Sigmoid colon (tissue), 3 donors: ENCODE data around the gene CSTF1.

Experiments used
- POLR2A ChIP-seq, 2 donors: fragments of 450-650 bp; IDR thresholded peaks; one replicate each; pipeline ENCODE4 v1.6.1; 2016; ENCODE audit warnings: antibody characterized with exemption in 2 of 2, mild to moderate bottlenecking in 2 of 2, moderate library complexity in 2 of 2
- TF ChIP-seq, protein P1 (sequence below), 4 experiments: fragments of 450-650 bp in 3 of 4; fragments of 200-600 bp in 1 of 4; IDR thresholded peaks; one replicate each; pipeline ENCODE4 v1.5.1; 2016 to 2019; ENCODE audit warnings: antibody characterized with exemption in 4 of 4, mild to moderate bottlenecking in 3 of 4, moderate library complexity in 2 of 4

DNA sequence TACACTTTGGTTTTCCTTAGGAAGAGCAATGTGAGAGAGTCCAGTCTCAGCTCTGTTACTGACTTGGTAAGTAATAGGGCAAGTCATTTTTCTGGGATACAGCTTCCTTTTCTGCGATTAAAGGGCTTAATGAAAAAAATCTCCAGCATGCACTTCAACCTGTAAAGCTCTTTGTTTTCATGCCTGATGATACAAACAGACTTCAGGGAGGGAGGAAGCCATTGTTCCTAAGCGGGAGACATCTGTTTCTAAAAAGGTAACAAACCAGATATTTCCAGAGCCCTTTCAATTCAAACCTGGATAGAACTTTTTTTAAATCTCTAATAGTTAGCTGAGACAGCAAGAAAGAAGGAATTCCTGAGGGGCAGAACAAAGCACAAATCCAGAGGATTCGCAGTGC lies 14.5 kb downstream of the CSTF1 start:
- TF ChIP-seq, protein P1, sequence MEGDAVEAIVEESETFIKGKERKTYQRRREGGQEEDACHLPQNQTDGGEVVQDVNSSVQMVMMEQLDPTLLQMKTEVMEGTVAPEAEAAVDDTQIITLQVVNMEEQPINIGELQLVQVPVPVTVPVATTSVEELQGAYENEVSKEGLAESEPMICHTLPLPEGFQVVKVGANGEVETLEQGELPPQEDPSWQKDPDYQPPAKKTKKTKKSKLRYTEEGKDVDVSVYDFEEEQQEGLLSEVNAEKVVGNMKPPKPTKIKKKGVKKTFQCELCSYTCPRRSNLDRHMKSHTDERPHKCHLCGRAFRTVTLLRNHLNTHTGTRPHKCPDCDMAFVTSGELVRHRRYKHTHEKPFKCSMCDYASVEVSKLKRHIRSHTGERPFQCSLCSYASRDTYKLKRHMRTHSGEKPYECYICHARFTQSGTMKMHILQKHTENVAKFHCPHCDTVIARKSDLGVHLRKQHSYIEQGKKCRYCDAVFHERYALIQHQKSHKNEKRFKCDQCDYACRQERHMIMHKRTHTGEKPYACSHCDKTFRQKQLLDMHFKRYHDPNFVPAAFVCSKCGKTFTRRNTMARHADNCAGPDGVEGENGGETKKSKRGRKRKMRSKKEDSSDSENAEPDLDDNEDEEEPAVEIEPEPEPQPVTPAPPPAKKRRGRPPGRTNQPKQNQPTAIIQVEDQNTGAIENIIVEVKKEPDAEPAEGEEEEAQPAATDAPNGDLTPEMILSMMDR (IDR thresholded peaks at IDR 0.05): no peak
- no peak for TF ChIP-seq POLR2A (IDR thresholded peaks at IDR 0.05)
